Activated gamma-delta T cell treated with anti-CD3 and anti-CD28 coated beads, Interleukin-2, amount 50 U/mL, for 16 hours (primary cell): Measurements from ENCODE around the gene SPOCK1.

Experiments used
- DNase-seq: peaks from one replicate; pipeline ENCODE4 v3.0.0-alpha.2; 2020; ENCODE audit warnings: low read depth

SPOCK1 gene

GRCh38 chr5:137192293-137192743 is 306.8 kb downstream of the SPOCK1 start:
- DNase-seq = no peak

GRCh38 chr5:137191179-137191578 is 307.9 kb downstream of the SPOCK1 start:
- no peak for DNase-seq

- DNase-seq = no peak
Observed at GRCh38 chr5:137190441-137190840, 308.7 kb downstream of the SPOCK1 start.

- no peak for DNase-seq
Observed at GRCh38 chr5:137190031-137190430, 309.1 kb downstream of the SPOCK1 start.

DNA sequence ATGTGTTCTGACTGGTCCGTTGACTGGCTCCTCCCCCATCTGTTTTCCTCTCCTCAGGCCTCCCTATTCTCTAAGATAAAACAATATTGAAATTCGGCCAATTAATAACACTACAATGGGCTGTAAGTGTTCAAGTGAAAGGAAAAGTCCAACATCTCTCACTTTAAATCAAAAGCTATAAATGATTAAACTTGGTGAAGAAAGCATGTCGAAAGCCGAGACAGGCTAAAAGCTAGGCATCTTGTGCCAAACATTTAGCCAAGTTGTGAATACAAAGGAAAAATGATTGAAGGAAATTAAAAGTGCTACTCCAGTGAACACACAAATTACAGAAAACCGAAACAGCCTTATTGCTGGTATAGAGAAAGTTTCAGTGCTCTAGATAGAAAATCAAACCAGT is 310.6 kb downstream of the SPOCK1 start:
- DNase-seq = no peak

- DNase-seq = no peak
Observed at GRCh38 chr5:137186759-137187461, 312.2 kb downstream of the SPOCK1 start.

DNA sequence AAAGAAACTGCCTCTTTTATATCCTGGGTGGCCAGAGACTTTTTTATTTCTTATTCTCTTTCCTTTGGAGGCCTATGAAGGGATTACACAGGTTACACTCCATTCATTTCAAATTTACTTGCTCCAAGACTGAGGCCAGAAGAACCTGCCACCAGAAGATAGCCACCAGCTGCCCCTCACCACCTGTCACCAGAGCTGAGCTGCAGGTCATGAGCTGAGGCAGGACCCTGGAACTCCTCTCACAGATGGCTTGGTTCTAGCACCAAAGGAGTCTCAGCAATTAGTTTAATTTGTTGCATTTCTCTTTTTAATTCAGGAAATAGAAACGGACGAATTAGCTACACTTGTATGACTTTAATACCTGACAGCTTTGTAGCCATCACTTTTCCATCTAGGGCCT is 313.9 kb downstream of the SPOCK1 start:
- DNase-seq = no peak

GRCh38 chr5:137184734-137185133 is 314.4 kb downstream of the SPOCK1 start:
- no peak for DNase-seq

GRCh38 chr5:137182576-137182975 is 316.6 kb downstream of the SPOCK1 start:
- DNase-seq = no peak

DNA sequence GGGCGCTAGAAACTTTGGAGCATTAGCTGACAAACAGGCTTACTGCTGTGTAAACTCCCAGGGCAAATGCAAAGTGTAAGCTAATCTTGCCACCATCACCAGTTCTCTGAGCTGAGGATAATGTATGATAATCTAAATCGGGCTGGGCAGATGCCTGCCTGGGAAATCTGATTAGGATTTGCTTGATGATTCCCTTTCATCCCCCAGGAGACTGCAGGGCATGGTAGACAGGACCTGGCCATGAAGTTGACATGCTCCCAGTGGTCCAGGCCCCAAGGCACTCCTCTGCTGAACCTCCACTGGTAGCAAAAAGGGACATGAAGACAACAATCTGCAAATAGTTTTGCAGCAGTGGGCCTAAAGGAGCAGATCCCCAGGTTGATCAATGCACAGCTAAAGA is 317.5 kb downstream of the SPOCK1 start:
- no peak for DNase-seq

- DNase-seq = no peak
Observed at GRCh38 chr5:137179203-137179602, 319.9 kb downstream of the SPOCK1 start.

- no peak for DNase-seq
Observed at GRCh38 chr5:137176609-137177008, 322.5 kb downstream of the SPOCK1 start.

DNA sequence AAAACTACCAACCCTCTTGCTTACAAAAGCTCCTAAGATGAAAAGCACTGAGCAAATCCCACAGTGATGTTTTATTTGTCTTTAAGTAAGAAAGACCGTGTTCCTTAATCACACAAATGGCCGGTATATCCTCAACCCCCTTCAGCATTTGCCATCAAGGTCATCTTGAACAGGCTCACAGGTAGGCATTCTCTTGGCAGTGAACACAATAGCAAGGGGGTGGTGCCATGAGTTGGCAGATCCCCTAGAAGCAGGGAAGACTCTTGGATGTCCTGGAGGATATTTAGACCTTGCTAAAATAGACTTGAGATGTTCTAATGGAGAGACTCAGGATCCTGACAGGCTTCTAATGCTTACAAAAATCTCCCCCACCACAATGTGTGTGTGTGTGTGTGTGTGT is 323.0 kb downstream of the SPOCK1 start:
- DNase-seq = no peak

DNA sequence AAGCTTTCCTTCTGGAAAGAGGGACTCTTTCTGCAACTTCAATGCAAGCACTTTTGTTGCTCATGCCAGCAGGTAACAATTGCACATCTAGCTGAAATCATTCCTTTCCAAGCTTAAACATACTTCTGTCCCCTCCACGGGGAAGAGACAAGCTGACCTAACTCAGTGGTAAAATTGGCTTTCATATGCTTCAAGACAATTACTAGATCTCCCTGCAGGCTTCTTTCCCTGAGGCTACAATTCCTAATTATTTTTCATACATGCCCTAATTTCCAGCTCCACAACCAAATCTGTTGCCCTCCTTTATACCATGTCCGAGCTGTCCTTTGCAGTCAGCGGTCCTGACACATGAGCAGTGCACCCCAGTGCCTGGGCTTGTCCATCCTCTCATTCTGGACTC is 324.9 kb downstream of the SPOCK1 start:
- no peak for DNase-seq

DNA sequence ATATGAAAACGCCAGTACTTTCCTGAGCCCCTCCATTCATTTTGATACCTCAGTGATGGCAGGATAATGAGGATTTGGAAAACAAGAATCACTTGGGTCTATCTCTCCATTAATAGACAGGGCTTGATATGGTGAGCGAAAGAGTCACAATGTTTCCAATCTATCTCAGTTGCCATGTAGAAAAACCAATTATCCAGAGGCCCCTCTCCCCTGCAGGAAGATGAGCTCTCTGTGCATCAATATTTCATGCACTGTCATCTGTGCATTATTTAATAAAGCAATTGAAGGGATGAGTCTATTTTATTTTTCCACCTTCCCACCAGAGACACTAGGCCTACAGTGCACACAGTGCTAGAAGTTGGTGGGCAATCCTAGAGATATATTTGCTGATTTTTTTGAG is 326.9 kb downstream of the SPOCK1 start:
- no peak for DNase-seq

DNA sequence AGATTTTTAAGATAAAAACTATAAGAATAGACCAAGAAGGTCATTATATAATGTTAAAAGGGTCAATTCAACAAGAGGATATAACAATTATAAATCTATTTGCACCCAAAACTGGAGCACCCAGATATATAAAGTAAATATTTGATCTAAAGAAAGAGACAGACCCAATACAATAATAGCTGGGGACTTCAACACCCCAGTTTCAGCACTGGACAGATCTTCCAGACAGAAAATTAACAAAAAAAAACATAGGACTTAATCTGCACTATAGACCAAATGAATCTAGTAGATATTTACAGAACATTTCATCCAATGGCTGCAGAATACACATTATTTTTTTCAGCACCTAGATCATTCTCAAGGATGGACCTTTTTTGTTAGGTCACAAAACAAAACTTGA is 331.9 kb downstream of the SPOCK1 start:
- DNase-seq = no peak

- DNase-seq = no peak
Observed at GRCh38 chr5:137164961-137165360, 334.2 kb downstream of the SPOCK1 start.

- no peak for DNase-seq
Observed at GRCh38 chr5:137164536-137164935, 334.6 kb downstream of the SPOCK1 start.

DNA sequence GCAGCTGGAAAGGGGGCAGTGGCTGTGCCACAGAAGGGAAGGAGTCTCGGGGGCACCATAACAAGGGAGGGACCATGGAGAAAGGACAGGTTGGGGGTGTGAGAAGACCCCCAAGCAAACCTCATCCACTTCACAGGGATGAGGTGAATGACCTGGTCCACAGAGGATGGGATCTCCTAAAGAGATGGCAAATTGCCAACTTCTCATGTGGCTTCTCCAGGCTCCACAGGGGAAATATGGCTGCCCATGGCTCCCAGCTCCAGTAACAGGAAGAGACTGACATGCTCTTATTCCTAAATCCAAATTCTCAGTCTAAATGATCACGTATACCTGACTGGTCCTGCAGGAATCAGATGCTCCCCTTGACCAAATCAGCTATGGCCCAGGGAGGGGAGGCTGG is 340.4 kb downstream of the SPOCK1 start:
- no peak for DNase-seq

DNA sequence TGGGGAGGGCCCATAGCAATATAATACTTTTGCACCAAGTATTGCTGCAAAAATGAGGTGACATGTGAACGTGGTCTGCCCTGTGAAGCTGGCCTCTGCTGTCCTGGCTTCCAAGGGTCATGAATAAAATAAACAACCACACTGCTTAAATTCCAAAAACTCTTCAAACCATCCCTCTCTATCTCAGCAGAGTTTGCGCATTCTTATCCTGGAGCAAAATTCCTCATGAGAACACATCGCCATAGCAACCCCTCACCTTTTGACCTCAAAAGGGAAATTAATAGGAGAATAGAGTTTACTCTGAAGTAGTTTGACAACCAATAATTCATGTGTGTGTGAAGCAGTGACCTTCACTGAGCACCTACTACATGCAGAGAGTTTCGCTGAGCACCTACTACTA is 342.9 kb downstream of the SPOCK1 start:
- DNase-seq = no peak

DNA sequence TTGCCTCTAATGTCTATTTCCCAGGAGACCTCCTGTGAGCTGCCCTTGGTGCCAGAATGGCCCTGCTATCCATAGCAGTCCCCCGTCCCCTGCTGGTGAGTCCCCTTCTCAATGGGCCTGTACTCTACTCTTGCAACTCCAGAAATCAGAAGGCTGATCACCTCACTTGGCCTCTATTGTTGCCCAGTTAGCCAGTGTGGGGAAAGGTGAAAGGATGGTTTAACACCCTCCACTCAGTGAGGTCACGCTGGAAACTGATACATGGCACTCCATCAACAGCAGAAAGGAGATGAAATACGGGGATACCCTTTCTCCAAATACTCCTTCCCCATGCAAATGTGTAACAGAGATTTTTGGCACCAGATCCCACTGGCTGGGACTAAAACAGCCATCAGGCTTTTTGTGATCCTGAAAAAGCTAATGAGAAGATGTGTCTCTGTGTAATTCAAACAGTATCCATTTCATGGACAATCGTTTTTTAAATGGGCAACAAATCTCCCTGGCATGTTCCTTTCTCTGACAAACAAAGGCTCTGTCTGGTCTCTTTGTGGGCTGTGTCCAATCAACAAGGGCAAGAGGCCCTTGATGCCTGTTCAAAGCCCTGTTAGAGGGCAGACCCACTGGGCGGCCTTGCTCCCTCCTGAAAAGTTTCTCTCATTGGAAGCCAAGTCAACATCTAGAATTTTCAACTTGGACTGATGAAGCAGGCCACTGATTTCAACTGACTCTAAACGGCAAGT is 343.7 kb downstream of the SPOCK1 start:
- no peak for DNase-seq

- no peak for DNase-seq
Observed at GRCh38 chr5:137152616-137153015, 346.5 kb downstream of the SPOCK1 start.

GRCh38 chr5:137148655-137149054 is 350.5 kb downstream of the SPOCK1 start:
- DNase-seq = no peak

DNA sequence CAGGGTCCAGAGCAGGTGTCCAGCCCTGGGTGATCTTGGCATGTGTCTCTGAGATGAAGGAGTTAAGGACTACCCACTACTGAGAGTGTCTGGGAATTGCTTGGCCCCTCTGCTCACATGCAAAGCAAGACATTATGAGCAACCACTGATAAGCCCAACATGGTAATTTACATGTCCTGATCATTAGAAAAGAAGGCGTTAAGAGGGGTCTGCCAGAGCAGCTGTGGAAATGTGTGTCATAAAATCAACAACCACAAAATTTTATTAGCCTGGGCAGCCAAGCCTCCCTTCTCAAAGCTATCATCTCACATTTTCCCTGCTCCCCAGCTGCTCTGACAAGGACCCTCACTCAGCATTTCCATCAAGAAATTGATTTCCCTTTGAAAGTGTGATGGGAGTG is 351.0 kb downstream of the SPOCK1 start:
- DNase-seq = no peak
